ENCODE results near the gene C17orf107. TPM values are rescaled to one million over a fixed set of nuclear protein-coding genes. Genes with fewer than 3 reads are reported as not detected.

C17orf107 gene
- polyA plus RNA-seq, 1 donor (not counting 4 experiments of a cell fraction or from before 2014, with no cell fraction given) = 0.33 TPM

GRCh38 chr17:4861052-4861451, 38.3 kb upstream of the C17orf107 start:
- no peak for DNase-seq (ENCODE audit: low read depth, low spot score)
- Histone ChIP-seq H3K4me3 (ENCODE audit: control insufficient read depth in 2 of 3, extremely low read depth in 1 of 3, insufficient read depth in 2 of 3, low read depth in 1 of 3, low read length in 3 of 3) (peak overlapping the region; percentile 69 to 90 (median 77)), H3K79me2 (ENCODE audit: control insufficient read depth, insufficient read depth, low read length) (peaks cover 77% of the 10 kb centered on the region), H3K27ac (ENCODE audit: control insufficient read depth, insufficient read depth, low read length) (peak overlapping the region; percentile 90), H3K9ac (ENCODE audit: control insufficient read depth, extremely low read depth, insufficient read depth, low read length) (peak overlapping the region; percentile 83), H3K36me3 (ENCODE audit: control insufficient read depth in 2 of 2, extremely low read depth in 1 of 2, insufficient read depth in 2 of 2, low read length in 2 of 2) (peaks cover 6 to 19% of the 10 kb centered on the region in 2 experiments), H4K20me1 (ENCODE audit: control insufficient read depth, extremely low read depth, insufficient read depth, low read length) (no peaks in the 10 kb centered on the region), H3K4me1 (ENCODE audit: control insufficient read depth, extremely low read depth, insufficient read depth, low read length) (peaks cover 60% of the 10 kb centered on the region), H3K9me1 (ENCODE audit: control insufficient read depth, extremely low read depth, insufficient read depth, low read length) (no peaks in the 10 kb centered on the region), H3K4me2 (ENCODE audit: control insufficient read depth, extremely low read depth, insufficient read depth, low read depth, low read length) (peak overlapping the region; percentile 92), H3K9me3 (ENCODE audit: control insufficient read depth, low read depth, low read length) (no peaks in the 10 kb centered on the region), H3K27me3 (ENCODE audit: control insufficient read depth, extremely low read depth, insufficient read depth, low read length) (no peaks in the 10 kb centered on the region), H2AFZ (ENCODE audit: control insufficient read depth, low read length) (no peak overlapping the region)
- dilution Hi-C loops (cut with MboI; ENCODE audit: extremely low pct_ligation_motif_present, low sequenced_read_pairs) = no loop called here
- TF ChIP-seq EZH2 (IDR thresholded peaks at IDR 0.05; ENCODE audit: low read length) (no peak), CTCF (optimal IDR thresholded peaks at IDR 0.05 in 1 of 3, IDR thresholded peaks at IDR 0.05 in 1 of 3, conservative IDR thresholded peaks at IDR 0.05 in 1 of 3; ENCODE audit: extremely low read depth in 1 of 3, insufficient read depth in 2 of 3, low read length in 3 of 3) (no peak)
- FAIRE-seq = peak; percentile 55

GRCh38 chr17:4862720-4863119, 36.6 kb upstream of the C17orf107 start:
- dilution Hi-C loops (cut with MboI; ENCODE audit: extremely low pct_ligation_motif_present, low sequenced_read_pairs) = no loop called here
- Histone ChIP-seq H2AFZ (ENCODE audit: control insufficient read depth, low read length) (no peak overlapping the region), H3K79me2 (ENCODE audit: control insufficient read depth, insufficient read depth, low read length) (peaks cover 77% of the 10 kb centered on the region)

More at GRCh38 chr17:4862720-4863119, 36.6 kb upstream of the C17orf107 start:
- Histone ChIP-seq H3K36me3 (ENCODE audit: control insufficient read depth in 2 of 2, extremely low read depth in 1 of 2, insufficient read depth in 2 of 2, low read length in 2 of 2) (peaks cover 5 to 16% of the 10 kb centered on the region in 2 experiments), H4K20me1 (ENCODE audit: control insufficient read depth, extremely low read depth, insufficient read depth, low read length) (no peaks in the 10 kb centered on the region), H3K27ac (ENCODE audit: control insufficient read depth, insufficient read depth, low read length) (no peak overlapping the region), H3K4me2 (ENCODE audit: control insufficient read depth, extremely low read depth, insufficient read depth, low read depth, low read length) (no peak overlapping the region), H3K4me3 (ENCODE audit: control insufficient read depth in 2 of 3, extremely low read depth in 1 of 3, insufficient read depth in 2 of 3, low read depth in 1 of 3, low read length in 3 of 3) (no peak overlapping the region), H3K9ac (ENCODE audit: control insufficient read depth, extremely low read depth, insufficient read depth, low read length) (no peak overlapping the region), H3K9me1 (ENCODE audit: control insufficient read depth, extremely low read depth, insufficient read depth, low read length) (no peaks in the 10 kb centered on the region), H3K9me3 (ENCODE audit: control insufficient read depth, low read depth, low read length) (no peaks in the 10 kb centered on the region), H3K4me1 (ENCODE audit: control insufficient read depth, extremely low read depth, insufficient read depth, low read length) (peaks cover 50% of the 10 kb centered on the region), H3K27me3 (ENCODE audit: control insufficient read depth, extremely low read depth, insufficient read depth, low read length) (no peaks in the 10 kb centered on the region)
- TF ChIP-seq CTCF (optimal IDR thresholded peaks at IDR 0.05 in 1 of 3, IDR thresholded peaks at IDR 0.05 in 1 of 3, conservative IDR thresholded peaks at IDR 0.05 in 1 of 3; ENCODE audit: extremely low read depth in 1 of 3, insufficient read depth in 2 of 3, low read length in 3 of 3) (no peak), EZH2 (IDR thresholded peaks at IDR 0.05; ENCODE audit: low read length) (no peak)
- no peak for FAIRE-seq
- no peak for DNase-seq (ENCODE audit: low read depth, low spot score)

Measured in keratinocyte (primary cell).